GM21528 (cell line): ENCODE measurements around the gene UIMC1.
A peak's percentile ranks its signal among the peaks of the same experiment; 100 is the strongest.
"Not testable (repeated sequence)": the region's sequence is repeated elsewhere in the genome, so short reads cannot be mapped to it uniquely, and the experiment has no call there.

ENCODE experiments used
- ATAC-seq: cut with Tn5 transposase; IDR thresholded peaks from one replicate; pipeline ENCODE4 v1.9.1; 2021; ENCODE audit warnings: mild to moderate bottlenecking, moderate library complexity; ENCODE audit not compliant: unreplicated experiment, low FRiP score

Gene UIMC1

GRCh38 chr5:177006265-177006972 is at the start of gene UIMC1:
TSS of gene UIMC1 (minus strand) at chr5:177006779. CDS start at chr5:176982615, 24,164 bp downstream.
- ATAC-seq: peak; percentile 82

GRCh38 chr5:177049285-177049684 is 42.7 kb upstream of the UIMC1 start:
- ATAC-seq: no peak

- ATAC-seq: not testable (repeated sequence)
Measured at GRCh38 chr5:177048531-177048930, 42.0 kb upstream of the UIMC1 start.

- no peak for ATAC-seq
Measured at GRCh38 chr5:177045631-177046030, 39.1 kb upstream of the UIMC1 start.

GRCh38 chr5:177044641-177045040 is 38.1 kb upstream of the UIMC1 start:
- ATAC-seq: no peak

- no peak for ATAC-seq
Measured at GRCh38 chr5:177043958-177044357, 37.4 kb upstream of the UIMC1 start.

GRCh38 chr5:177043114-177043513 is 36.5 kb upstream of the UIMC1 start:
- no peak for ATAC-seq

- no peak for ATAC-seq
Measured at GRCh38 chr5:177041936-177042335, 35.4 kb upstream of the UIMC1 start.

- ATAC-seq: no peak
Measured at GRCh38 chr5:177040814-177041420, 34.3 kb upstream of the UIMC1 start.

GRCh38 chr5:177036921-177037320 is 30.3 kb upstream of the UIMC1 start:
- no peak for ATAC-seq

GRCh38 chr5:177036443-177036842 is 29.9 kb upstream of the UIMC1 start:
- ATAC-seq: no peak

- no peak for ATAC-seq
Measured at GRCh38 chr5:177035976-177036375, 29.4 kb upstream of the UIMC1 start.

GRCh38 chr5:177029498-177029897 is 22.9 kb upstream of the UIMC1 start:
- ATAC-seq: no peak

- no peak for ATAC-seq
Measured at GRCh38 chr5:177027665-177028064, 21.1 kb upstream of the UIMC1 start.

- ATAC-seq: no peak
Measured at GRCh38 chr5:177025101-177025601, 18.6 kb upstream of the UIMC1 start.

- no peak for ATAC-seq
Measured at GRCh38 chr5:177024559-177024958, 18.0 kb upstream of the UIMC1 start.

GRCh38 chr5:177023303-177023664 is 16.7 kb upstream of the UIMC1 start:
- peak; percentile 14 for ATAC-seq

- peak; percentile 82 for ATAC-seq
Measured at GRCh38 chr5:177022386-177023302, 16.1 kb upstream of the UIMC1 start, which contains the start of gene ZNF346. TSS of gene ZNF346 (plus strand) at chr5:177022696. CDS start at chr5:177022739, 43 bp downstream.

- ATAC-seq: no peak
Measured at GRCh38 chr5:177020033-177020432, 13.5 kb upstream of the UIMC1 start.

- ATAC-seq: no peak
Measured at GRCh38 chr5:177018341-177018740, 11.8 kb upstream of the UIMC1 start.

GRCh38 chr5:177015156-177015555 is 8.6 kb upstream of the UIMC1 start:
- no peak for ATAC-seq
